AG04449 (cell line): Measurements from ENCODE around the gene GPR176.
A peak's percentile ranks its signal among the peaks of the same experiment; 100 is the strongest.

Source experiments
- CTCF ChIA-PET: fragments of 350-600 bp; formaldehyde crosslinking; extraction: SDS; loops from one replicate; lab custom pipeline; 2021; ENCODE audit warnings: antibody characterized with exemption; lab: Yijun Ruan, JAX
- POLR2A ChIA-PET: fragments of 400-600, 350-600 bp; formaldehyde crosslinking; extraction: SDS; loops from one replicate; lab custom pipeline; 2020; ENCODE audit warnings: antibody characterized with exemption, inconsistent platforms; lab: Yijun Ruan, JAX
- DNase-seq: peaks from one replicate; pipeline ENCODE4 v3.0.0-alpha.2; 2010; ENCODE audit warnings: low read depth, low spot score
- H3K4me3 ChIP-seq: 2 replicates; pipeline ENCODE4 v1.5.1; 2011; ENCODE audit warnings: low read depth, mild to moderate bottlenecking, control low read depth, low read length
- CTCF ChIP-seq: IDR thresholded peaks from one replicate; pipeline ENCODE4 v1.5.1; 2011; ENCODE audit warnings: mild to moderate bottlenecking, moderate library complexity, low read length, control low read depth, inconsistent platforms; ENCODE audit not compliant: insufficient read depth; ENCODE audit errors: missing control alignments

Gene GPR176

GRCh38 chr15:39919748-39920509, at the start of gene GPR176:
TSS of gene GPR176 (minus strand) at chr15:39920266. CDS start at chr15:39920026, 240 bp downstream.
- H3K4me3 ChIP-seq: peak within 1 kb of the TSS; percentile 90
- POLR2A ChIA-PET: interaction anchor here (0.6 to 2.7 kb wide), 6 partner anchors 12 to 285 kb away, joined by 3 to 15 read pairs (median 3); partner anchors contain the start of gene EIF2AK4
- no peak for DNase-seq
- TF ChIP-seq CTCF: peak; percentile 8
- CTCF ChIA-PET: interaction anchor here (0.9 to 1.7 kb wide), 3 partner anchors 13 to 36 kb away, joined by 3 to 7 read pairs (median 5); no protein-coding TSS in a partner anchor

GRCh38 chr15:39969002-39969394, 48.9 kb upstream of the GPR176 start:
- DNase-seq: no peak
- ChIA-PET POLR2A (no interaction called here), CTCF (interaction anchor here (1.1 to 1.5 kb wide), 3 partner anchors 7 to 47 kb away, joined by 3 read pairs; no protein-coding TSS in a partner anchor)
- no peak overlapping the region for H3K4me3 ChIP-seq
- TF ChIP-seq CTCF: no peak

- POLR2A ChIA-PET: no interaction called here
- H3K4me3 ChIP-seq: no peak overlapping the region
- no peak for TF ChIP-seq CTCF
- CTCF ChIA-PET: interaction anchor here (1.1 to 1.2 kb wide), 2 partner anchors 8 to 47 kb away, joined by 3 read pairs; no protein-coding TSS in a partner anchor
- no peak for DNase-seq
Observed at GRCh38 chr15:39968273-39969001, 48.4 kb upstream of the GPR176 start.

GRCh38 chr15:39966521-39966920, 46.5 kb upstream of the GPR176 start:
- ChIA-PET CTCF (interaction anchor here (0.7 kb wide), 1 partner anchor 92 kb away, joined by 3 read pairs; no protein-coding TSS in a partner anchor), POLR2A (no interaction called here)
- TF ChIP-seq CTCF: no peak
- H3K4me3 ChIP-seq: no peak overlapping the region
- DNase-seq: no peak

- H3K4me3 ChIP-seq: no peak overlapping the region
- DNase-seq: no peak
- CTCF ChIA-PET: interaction anchor here (1.1 to 1.5 kb wide), 2 partner anchors 11 to 13 kb away, joined by 4 to 7 read pairs; no protein-coding TSS in a partner anchor
- POLR2A ChIA-PET: no interaction called here
- TF ChIP-seq CTCF: no peak
Observed at GRCh38 chr15:39963786-39964185, 43.7 kb upstream of the GPR176 start.
